NB4 (cell line): ENCODE measurements around the gene DNAH1.

Experiments used
- POLR2A ChIP-seq: IDR thresholded peaks from 2 replicates; pipeline ENCODE4 v1.6.1; 2011; ENCODE audit warnings: mild to moderate bottlenecking; ENCODE audit not compliant: insufficient read length; ENCODE audit errors: extremely low read depth
- TF ChIP-seq, protein P1 (sequence below): IDR thresholded peaks from 2 replicates; pipeline ENCODE4 v1.6.1; 2011; ENCODE audit warnings: low read depth, low read length

- TF ChIP-seq, protein P1, sequence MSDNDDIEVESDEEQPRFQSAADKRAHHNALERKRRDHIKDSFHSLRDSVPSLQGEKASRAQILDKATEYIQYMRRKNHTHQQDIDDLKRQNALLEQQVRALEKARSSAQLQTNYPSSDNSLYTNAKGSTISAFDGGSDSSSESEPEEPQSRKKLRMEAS = no peak
- TF ChIP-seq POLR2A = no peak
Observed at GRCh38 chr3:52351762-52352368, 35.7 kb downstream of the DNAH1 start.
